GM10266 (cell line): Measurements from ENCODE around the gene STARD6.
A peak's percentile ranks its signal among the peaks of the same experiment; 100 is the strongest.

Experiments
- DNase-seq: peaks from one replicate; pipeline ENCODE4 v3.0.0; 2012; ENCODE audit errors: extremely low spot score
- CTCF ChIP-seq: IDR thresholded peaks from 2 replicates; pipeline ENCODE4 v1.5.1; 2012; ENCODE audit warnings: mild to moderate bottlenecking, low read depth; ENCODE audit not compliant: control insufficient read depth, insufficient read depth; ENCODE audit errors: missing control alignments

Gene STARD6

GRCh38 chr18:54357660-54358494, at the start of gene STARD6, which contains the start of gene C18orf54:
Gene STARD6 (minus strand): TSS chr18:54357858. CDS start chr18:54354573, 3,285 bp downstream.
Gene C18orf54 (plus strand): TSS chr18:54357906. CDS start chr18:54360573, 2,667 bp downstream.
- DNase-seq, result peak; percentile 94
- TF ChIP-seq CTCF, result peak; percentile 63

- DNase-seq, result no peak
- TF ChIP-seq CTCF, result no peak
Measured at GRCh38 chr18:54405290-54405689, 47.6 kb upstream of the STARD6 start.

- TF ChIP-seq CTCF, result no peak
- DNase-seq, result no peak
Measured at GRCh38 chr18:54396760-54397159, 39.1 kb upstream of the STARD6 start.

GRCh38 chr18:54393648-54394294, 36.1 kb upstream of the STARD6 start:
- DNase-seq, result no peak
- TF ChIP-seq CTCF, result no peak

- peak; percentile 40 for DNase-seq
- peak; percentile 70 for TF ChIP-seq CTCF
Measured at GRCh38 chr18:54392543-54393023, 34.9 kb upstream of the STARD6 start.

- no peak for TF ChIP-seq CTCF
- DNase-seq, result no peak
Measured at GRCh38 chr18:54390838-54391237, 33.2 kb upstream of the STARD6 start.

GRCh38 chr18:54389143-54389505, 31.5 kb upstream of the STARD6 start:
- DNase-seq, result no peak
- TF ChIP-seq CTCF, result no peak
